ENCODE results near the gene SPRY4. TPM values are rescaled to one million over a fixed set of nuclear protein-coding genes. Genes with fewer than 3 reads are reported as not detected.

SPRY4 gene
- total and polyA plus RNA-seq, 2 of the 13 experiments (the other 11 are each of a cell fraction or from before 2014, with no cell fraction given): 8.9 to 17.8 TPM

GRCh38 chr5:142325725-142326479 is 1.1 kb upstream of the SPRY4 start (continued):
- TF ChIP-seq MBD4 (IDR thresholded peaks at IDR 0.05; ENCODE audit: borderline replicate concordance, low read length) (no peak), ZNF501 (CRISPR knock-in tag; IDR thresholded peaks at IDR 0.05) (peak; percentile 37; the same call in 1 of the 2 replicates), ZHX2 (IDR thresholded peaks at IDR 0.05; ENCODE audit: low read depth) (no peak), ZHX2 (CRISPR knock-in tag; IDR thresholded peaks at IDR 0.05; ENCODE audit: borderline replicate concordance) (0 out of 2 replicates have a peak, but pooled peaks have one; percentile 9), ZNF709 (CRISPR knock-in tag; IDR thresholded peaks at IDR 0.05) (peak; percentile 12; the same call in 1 of the 2 replicates), ZNF431 (CRISPR knock-in tag; IDR thresholded peaks at IDR 0.05; ENCODE audit: borderline replicate concordance, low read depth) (0 out of 2 replicates have a peak, but pooled peaks have one; percentile 14), ZNF142 (CRISPR knock-in tag; IDR thresholded peaks at IDR 0.05) (0 out of 2 replicates have a peak, but pooled peaks have one; percentile 34), PATZ1 (CRISPR knock-in tag; IDR thresholded peaks at IDR 0.05) (peak; percentile 87), ELF1 (CRISPR knock-in tag; IDR thresholded peaks at IDR 0.05) (peak; percentile 33; the same call in 1 of the 2 replicates), RXRA (CRISPR knock-in tag; IDR thresholded peaks at IDR 0.05) (0 out of 2 replicates have a peak, but pooled peaks have one; percentile 5), U2AF2 (IDR thresholded peaks at IDR 0.05; ENCODE audit: low read depth, low read length) (0 out of 2 replicates have a peak, but pooled peaks have one; percentile 41)

Measured in HepG2 (cell line).